ENCODE data around the gene PSENEN. TPM values are rescaled to one million over a fixed set of nuclear protein-coding genes. Genes with fewer than 3 reads are reported as not detected.
A peak's percentile ranks its signal among the peaks of the same experiment; 100 is the strongest.

The PSENEN gene
- total and polyA plus RNA-seq, 2 of the 8 experiments (the other 6 are each of a cell fraction or from before 2014, with no cell fraction given) = 66.7 to 75.3 TPM

DNA sequence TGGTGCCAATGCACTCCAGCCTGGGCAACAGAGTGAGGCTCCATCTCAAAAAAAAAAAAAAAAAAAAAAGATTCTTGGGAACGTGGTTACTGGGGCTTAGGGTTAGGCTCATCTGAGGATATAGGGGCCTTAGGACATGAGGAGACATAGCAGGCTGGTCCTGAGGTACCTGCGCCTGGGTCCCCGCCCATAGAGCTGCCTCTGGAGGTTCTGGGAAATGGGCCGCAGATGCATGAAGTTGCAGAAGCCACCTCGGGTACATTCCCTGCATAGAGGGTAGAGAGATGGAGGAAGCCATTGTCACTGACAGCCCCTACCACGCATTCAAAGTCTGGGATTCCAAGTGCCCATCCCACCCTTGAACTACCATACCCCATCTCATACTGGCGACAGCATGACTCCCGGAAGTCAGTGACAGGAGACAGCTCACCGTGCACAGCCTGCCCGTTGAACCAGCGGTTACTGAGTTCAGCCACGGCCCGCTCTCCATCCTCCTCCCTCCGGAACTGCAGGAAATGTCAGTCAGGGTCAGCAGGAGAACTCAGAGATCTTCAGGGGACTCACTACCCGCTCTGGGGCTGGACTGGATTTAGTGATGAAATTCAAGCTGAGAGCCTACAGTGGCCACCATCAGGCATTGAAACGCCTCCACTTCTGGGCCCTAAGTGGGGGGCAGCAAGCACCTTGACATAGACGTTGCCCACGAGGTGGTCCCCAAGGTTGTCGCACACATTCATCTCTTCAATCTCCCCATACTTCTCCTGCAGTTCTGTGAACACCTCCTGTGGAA, 1.6 kb upstream of the PSENEN start:
- H3K36me3 ChIP-seq (ENCODE audit: control insufficient read depth in 2 of 4, insufficient read depth in 4 of 4, low read length in 3 of 4) = peaks cover 0 to 2% (median under 1%) of the 10 kb centered on the region in 4 experiments; a peak in 2 of 8 replicates
- H3K14ac ChIP-seq (ENCODE audit: insufficient read length) = no peak overlapping the region
- H2BK15ac ChIP-seq (ENCODE audit: low read length) = 0 out of 2 replicates have a peak overlapping the region, but pooled peaks have one; percentile 72
- CTCF ChIA-PET (ENCODE audit: partially characterized antibody) = interaction anchor here (0.6 to 2.3 kb wide), 17 partner anchors 9 to 1454 kb away, joined by 3 to 9 read pairs (median 4); partner anchors contain the start of gene HSPB6
- H4K91ac ChIP-seq (replicated peaks; ENCODE audit: insufficient read length, low read length) = no peak overlapping the region
- WGBS, 2 experiments (ENCODE audit: extremely low coverage in 1 of 2, insufficient coverage in 1 of 2, insufficient read length in 1 of 2, insufficient replicate concordance in 2 of 2, low coverage in 1 of 2, low lambda C conversion rate in 2 of 2, missing lambda C conversion rate in 1 of 2) = 89% methylated on average over 18 of the region's 19 CpGs; no CpG with 5 or more reads in 1 of the 2 experiments
- peaks cover 0 to 6% (median 3%) of the 10 kb centered on the region in 4 experiments; a peak in 4 of 7 replicates for H3K4me1 ChIP-seq (replicated peaks in 1 of 4; ENCODE audit: control insufficient read depth in 3 of 4, insufficient read depth in 4 of 4, low read length in 3 of 4)
- no peak overlapping the region; a peak in 1 of 7 replicates for H3K9ac ChIP-seq (replicated peaks in 1 of 4; ENCODE audit: extremely low read depth in 1 of 4, low read depth in 3 of 4, low read length in 3 of 4)
- no peak overlapping the region for H3K27ac ChIP-seq (ENCODE audit: low read depth, low read length)
- H2AFZ ChIP-seq (ENCODE audit: low read length) = no peak overlapping the region
- no peak overlapping the region for H4K5ac ChIP-seq (ENCODE audit: insufficient read length, low read depth, low read length)
- no peak overlapping the region for H3K18ac ChIP-seq (ENCODE audit: extremely low read depth, low read length)
- H3K4me3 ChIP-seq (ENCODE audit: extremely low read depth in 1 of 4, insufficient read depth in 2 of 4, low read depth in 3 of 4, low read length in 4 of 4) = peak overlapping the region in 3 of 4 experiments; percentile 65 to 95 (median 80); a peak in 4 of 8 replicates
- no peak for DNase-seq (ENCODE audit: low read depth in 1 of 2, low spot score in 2 of 2)
- H2BK5ac ChIP-seq (ENCODE audit: low read depth, low read length) = peak overlapping the region; percentile 66; the same call in 1 of the 2 replicates
- H3K56ac ChIP-seq (replicated peaks; ENCODE audit: insufficient read length, low read depth, low read length) = no peak overlapping the region
- H3K79me2 ChIP-seq (ENCODE audit: control insufficient read depth in 1 of 2, insufficient read depth in 2 of 2, low read length in 2 of 2) = peaks cover 0 to 7% of the 10 kb centered on the region in 2 experiments; a peak in 1 of 4 replicates
- no peak overlapping the region for H2AK5ac ChIP-seq (ENCODE audit: low read depth, low read length)
- FAIRE-seq = no peak
- H4K20me1 ChIP-seq (replicated peaks in 1 of 2; ENCODE audit: control insufficient read depth in 1 of 2, insufficient read depth in 2 of 2, low read length in 2 of 2) = peaks cover 0 to 2% of the 10 kb centered on the region in 2 experiments
- 0 out of 2 replicates have a peak overlapping the region, but pooled peaks have one; percentile 12 for H2BK12ac ChIP-seq (ENCODE audit: low read depth, low read length)
- H2BK120ac ChIP-seq (replicated peaks; ENCODE audit: low read depth, low read length) = no peak overlapping the region
- H3K27me3 ChIP-seq (replicated peaks in 1 of 4; ENCODE audit: control insufficient read depth in 3 of 4, extremely low read depth in 1 of 4, insufficient read depth in 3 of 4, low read length in 3 of 4) = no peaks in the 10 kb centered on the region
- no peak overlapping the region for H3K4ac ChIP-seq (replicated peaks; ENCODE audit: insufficient read length, low read depth, low read length)
- no peak overlapping the region for H3K23ac ChIP-seq (ENCODE audit: insufficient read length)
- no peaks in the 10 kb centered on the region for H3K9me3 ChIP-seq (ENCODE audit: insufficient read depth in 2 of 2, low read depth in 1 of 2, low read length in 1 of 2)
- H2BK20ac ChIP-seq (ENCODE audit: low read length) = no peak overlapping the region
- peak overlapping the region; percentile 59 to 84 for H3K4me2 ChIP-seq (ENCODE audit: insufficient read depth in 1 of 2, low read depth in 2 of 2, low read length in 2 of 2)
- H4K8ac ChIP-seq (ENCODE audit: extremely low read depth, insufficient read depth, low read length) = peak overlapping the region; percentile 81
- POLR2A ChIA-PET (ENCODE audit: partially characterized antibody) = interaction anchor here (1.0 to 2.7 kb wide), 5 partner anchors 9 to 126 kb away, joined by 3 to 23 read pairs (median 5); partner anchors contain the start of gene HSPB6
- H3K79me1 ChIP-seq (ENCODE audit: low read depth, low read length) = no peaks in the 10 kb centered on the region; the same call in none of the 2 replicates
- H3K23me2 ChIP-seq (ENCODE audit: low read depth, low read length) = peaks cover 21% of the 10 kb centered on the region
- TF ChIP-seq FOSL1 (IDR thresholded peaks at IDR 0.05; ENCODE audit: insufficient read depth, low read depth, low read length) = no peak
- TF ChIP-seq SRF (IDR thresholded peaks at IDR 0.05; ENCODE audit: low read depth, low read length) = no peak
- no peak for TF ChIP-seq RBBP5 (IDR thresholded peaks at IDR 0.05; ENCODE audit: borderline replicate concordance, low read depth, low read length)
- no peak for TF ChIP-seq SP1 (IDR thresholded peaks at IDR 0.05; ENCODE audit: low read depth, low read length)
- TF ChIP-seq BRCA1 (IDR thresholded peaks at IDR 0.05; ENCODE audit: low read depth, low read length) = no peak
- no peak for TF ChIP-seq SIN3A (conservative IDR thresholded peaks at IDR 0.05 in 1 of 2, IDR thresholded peaks at IDR 0.05 in 1 of 2; ENCODE audit: low read depth in 1 of 2, low read length in 2 of 2)
- TF ChIP-seq, protein P1, sequence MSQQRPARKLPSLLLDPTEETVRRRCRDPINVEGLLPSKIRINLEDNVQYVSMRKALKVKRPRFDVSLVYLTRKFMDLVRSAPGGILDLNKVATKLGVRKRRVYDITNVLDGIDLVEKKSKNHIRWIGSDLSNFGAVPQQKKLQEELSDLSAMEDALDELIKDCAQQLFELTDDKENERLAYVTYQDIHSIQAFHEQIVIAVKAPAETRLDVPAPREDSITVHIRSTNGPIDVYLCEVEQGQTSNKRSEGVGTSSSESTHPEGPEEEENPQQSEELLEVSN (IDR thresholded peaks at IDR 0.05) = no peak
- TF ChIP-seq BACH1 (IDR thresholded peaks at IDR 0.05; ENCODE audit: low read length) = no peak
- TF ChIP-seq POU5F1 (IDR thresholded peaks at IDR 0.05; ENCODE audit: low read depth, low read length) = no peak
- TF ChIP-seq MAFK (IDR thresholded peaks at IDR 0.05; ENCODE audit: low read depth, low read length) = no peak

Measured in H1 (cell line).